Measurements from ENCODE around the gene NUF2. TPM values are rescaled to one million over a fixed set of nuclear protein-coding genes. Genes with fewer than 3 reads are reported as not detected.
"Not testable (repeated sequence)": the region's sequence is repeated elsewhere in the genome, so short reads cannot be mapped to it uniquely, and the experiment has no call there.

NUF2 gene
- total RNA-seq, 4 donors from 2014 or later = 2.9 to 13.4 (median 8.2) TPM

DNA sequence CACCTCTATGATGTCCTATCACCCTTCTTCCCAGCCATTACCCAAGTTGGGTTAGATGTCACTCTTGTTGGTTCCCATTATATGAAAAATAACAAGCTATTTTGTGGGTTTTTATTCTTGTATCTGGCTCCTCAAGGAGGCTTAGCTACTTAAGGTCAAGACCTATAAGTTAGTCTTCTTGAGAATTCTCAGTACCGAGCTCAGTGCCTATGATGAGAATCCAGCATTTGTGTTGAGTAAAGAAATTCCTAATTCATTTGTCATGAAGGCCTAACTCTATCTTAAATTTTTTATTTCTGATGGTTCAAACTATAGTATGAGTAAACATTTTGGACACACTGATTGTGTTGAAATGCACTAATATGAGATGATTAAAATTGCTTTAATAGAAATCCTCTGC, 15.9 kb downstream of the NUF2 start:
- DNase-seq = no peak
- Histone ChIP-seq H3K4me1 (no peaks in the 10 kb centered on the region), H3K9me3 (peaks cover 0 to 3% (median 0%) of the 10 kb centered on the region in 3 donors), H3K27ac (no peak overlapping the region), H3K27me3 (no peaks in the 10 kb centered on the region), H3K36me3 (peaks cover 0 to 6% (median 0%) of the 10 kb centered on the region in 3 donors), H3K4me3 (no peak overlapping the region)
- intact Hi-C loops (cut with DNase I) = no loop called here
- WGBS, 2 donors = 92 to 100% methylated on average over 1 of the region's 1 CpG
- TF ChIP-seq POLR2A (IDR thresholded peaks at IDR 0.05) = no peak
- TF ChIP-seq, protein P1, sequence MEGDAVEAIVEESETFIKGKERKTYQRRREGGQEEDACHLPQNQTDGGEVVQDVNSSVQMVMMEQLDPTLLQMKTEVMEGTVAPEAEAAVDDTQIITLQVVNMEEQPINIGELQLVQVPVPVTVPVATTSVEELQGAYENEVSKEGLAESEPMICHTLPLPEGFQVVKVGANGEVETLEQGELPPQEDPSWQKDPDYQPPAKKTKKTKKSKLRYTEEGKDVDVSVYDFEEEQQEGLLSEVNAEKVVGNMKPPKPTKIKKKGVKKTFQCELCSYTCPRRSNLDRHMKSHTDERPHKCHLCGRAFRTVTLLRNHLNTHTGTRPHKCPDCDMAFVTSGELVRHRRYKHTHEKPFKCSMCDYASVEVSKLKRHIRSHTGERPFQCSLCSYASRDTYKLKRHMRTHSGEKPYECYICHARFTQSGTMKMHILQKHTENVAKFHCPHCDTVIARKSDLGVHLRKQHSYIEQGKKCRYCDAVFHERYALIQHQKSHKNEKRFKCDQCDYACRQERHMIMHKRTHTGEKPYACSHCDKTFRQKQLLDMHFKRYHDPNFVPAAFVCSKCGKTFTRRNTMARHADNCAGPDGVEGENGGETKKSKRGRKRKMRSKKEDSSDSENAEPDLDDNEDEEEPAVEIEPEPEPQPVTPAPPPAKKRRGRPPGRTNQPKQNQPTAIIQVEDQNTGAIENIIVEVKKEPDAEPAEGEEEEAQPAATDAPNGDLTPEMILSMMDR (IDR thresholded peaks at IDR 0.05) = no peak

- Histone ChIP-seq H3K9me3 (no peaks in the 10 kb centered on the region), H3K27ac (no peak overlapping the region), H3K36me3 (peaks cover 0 to 8% (median 0%) of the 10 kb centered on the region in 3 donors), H3K4me1 (no peaks in the 10 kb centered on the region), H3K4me3 (no peak overlapping the region), H3K27me3 (no peaks in the 10 kb centered on the region)
- no peak for DNase-seq
- WGBS, 2 donors = 67 to 80% methylated on average over 3 to 4 of the region's 4 CpGs
- TF ChIP-seq, protein P1 (IDR thresholded peaks at IDR 0.05) = no peak
- no peak for TF ChIP-seq POLR2A (IDR thresholded peaks at IDR 0.05)
- intact Hi-C loops (cut with DNase I) = no loop called here
Measured at GRCh38 chr1:163346326-163346870, 24.6 kb downstream of the NUF2 start.

GRCh38 chr1:163347106-163347505, 25.4 kb downstream of the NUF2 start:
- Histone ChIP-seq H3K36me3 (peaks cover 0 to 8% (median 0%) of the 10 kb centered on the region in 3 donors), H3K27ac (no peak overlapping the region), H3K9me3 (no peaks in the 10 kb centered on the region), H3K4me1 (no peaks in the 10 kb centered on the region), H3K4me3 (no peak overlapping the region), H3K27me3 (no peaks in the 10 kb centered on the region)
- 91 to 100% methylated on average over 2 of the region's 2 CpGs for WGBS, 2 donors
- TF ChIP-seq, protein P1 (IDR thresholded peaks at IDR 0.05) = no peak
- no peak for TF ChIP-seq POLR2A (IDR thresholded peaks at IDR 0.05)
- no peak for DNase-seq
- intact Hi-C loops (cut with DNase I) = no loop called here

DNA sequence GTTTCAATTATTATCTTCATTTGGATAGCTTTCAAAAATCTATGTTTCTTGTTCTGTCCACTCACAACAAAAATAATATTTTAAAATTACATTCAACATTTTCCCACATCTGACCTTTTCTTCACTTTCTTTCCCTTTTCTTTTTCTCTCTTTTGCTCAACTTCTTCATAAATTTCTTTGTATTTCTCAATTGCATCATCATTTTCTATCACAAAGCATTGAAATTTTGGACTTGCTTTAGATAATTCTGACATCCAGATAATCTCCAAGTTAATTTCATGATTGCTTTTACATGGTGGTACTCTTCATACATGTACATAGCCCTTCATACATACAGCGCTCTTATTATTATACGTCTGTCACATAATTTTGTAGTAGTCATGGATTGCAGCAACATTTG, 30.2 kb downstream of the NUF2 start:
- Histone ChIP-seq H3K27ac (no peak overlapping the region), H3K36me3 (peaks cover 0 to 6% (median 0%) of the 10 kb centered on the region in 3 donors), H3K4me1 (no peaks in the 10 kb centered on the region), H3K27me3 (no peaks in the 10 kb centered on the region), H3K4me3 (no peak overlapping the region), H3K9me3 (no peaks in the 10 kb centered on the region)
- intact Hi-C loops (cut with DNase I) = no loop called here
- no peak for TF ChIP-seq POLR2A (IDR thresholded peaks at IDR 0.05)
- TF ChIP-seq, protein P1 (IDR thresholded peaks at IDR 0.05) = no peak
- no peak for DNase-seq
- 96 to 100% methylated on average over 2 of the region's 2 CpGs for WGBS, 2 donors

DNA sequence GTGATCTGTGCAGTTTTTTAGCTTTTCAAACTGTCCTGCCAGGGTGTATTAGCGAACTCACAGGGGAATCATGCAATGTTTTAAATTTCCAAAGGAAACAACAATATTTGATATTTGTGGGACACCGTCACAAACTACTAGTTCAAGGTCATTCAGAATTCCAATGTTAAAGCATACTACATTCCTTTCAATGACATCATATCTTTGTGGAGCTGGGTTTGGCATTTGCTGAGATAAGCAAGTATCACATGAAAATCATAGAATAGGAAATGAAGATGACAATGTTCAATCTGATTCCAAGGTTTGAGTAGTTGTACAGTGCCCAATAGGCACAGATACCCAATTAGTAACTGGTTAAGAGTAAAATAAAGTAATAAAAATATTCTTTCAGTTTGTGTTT, 35.6 kb downstream of the NUF2 start:
- Histone ChIP-seq H3K27ac (no peak overlapping the region), H3K36me3 (no peaks in the 10 kb centered on the region), H3K9me3 (no peaks in the 10 kb centered on the region), H3K27me3 (peaks cover 0 to 5% (median 0%) of the 10 kb centered on the region in 4 donors), H3K4me3 (no peak overlapping the region), H3K4me1 (no peaks in the 10 kb centered on the region)
- 82 to 92% methylated on average over 2 of the region's 2 CpGs for WGBS, 2 donors
- TF ChIP-seq, protein P1 (IDR thresholded peaks at IDR 0.05) = no peak
- intact Hi-C loops (cut with DNase I) = no loop called here
- no peak for DNase-seq

DNA sequence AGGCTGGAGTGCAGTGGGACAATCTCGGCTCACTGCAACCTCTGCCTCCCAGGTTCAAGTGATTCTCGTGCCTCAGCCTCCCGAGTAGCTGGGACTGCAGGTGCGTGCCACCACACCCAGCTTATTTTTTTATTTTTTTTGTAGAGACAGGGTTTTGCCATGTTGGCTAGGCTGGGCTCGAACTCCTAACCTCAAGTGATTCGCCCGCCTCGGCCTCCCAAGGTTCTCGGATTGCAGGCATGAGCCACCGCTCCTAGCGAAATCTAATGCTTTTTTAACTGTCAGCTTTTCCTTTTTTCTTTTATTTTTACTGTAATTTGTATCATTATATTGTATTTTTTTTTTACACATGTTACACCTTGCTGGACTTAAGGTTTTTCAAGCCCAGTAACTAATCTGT, 36.4 kb downstream of the NUF2 start:
- intact Hi-C loops (cut with DNase I); H3K27ac ChIP-seq; H3K9me3 ChIP-seq; H3K27me3 ChIP-seq; H3K4me3 ChIP-seq; H3K36me3 ChIP-seq; H3K4me1 ChIP-seq; DNase-seq: not testable (repeated sequence)
- 94 to 97% methylated on average over 11 of the region's 11 CpGs for WGBS, 2 donors
